ENCODE measurements around the gene G6PC3. TPM values are rescaled to one million over a fixed set of nuclear protein-coding genes. Genes with fewer than 3 reads are reported as not detected.
"Not testable (repeated sequence)": the region's sequence is repeated elsewhere in the genome, so short reads cannot be mapped to it uniquely, and the experiment has no call there.

G6PC3 gene
- total RNA-seq, 1 experiment from 2014 or later: 99.6 TPM

DNA sequence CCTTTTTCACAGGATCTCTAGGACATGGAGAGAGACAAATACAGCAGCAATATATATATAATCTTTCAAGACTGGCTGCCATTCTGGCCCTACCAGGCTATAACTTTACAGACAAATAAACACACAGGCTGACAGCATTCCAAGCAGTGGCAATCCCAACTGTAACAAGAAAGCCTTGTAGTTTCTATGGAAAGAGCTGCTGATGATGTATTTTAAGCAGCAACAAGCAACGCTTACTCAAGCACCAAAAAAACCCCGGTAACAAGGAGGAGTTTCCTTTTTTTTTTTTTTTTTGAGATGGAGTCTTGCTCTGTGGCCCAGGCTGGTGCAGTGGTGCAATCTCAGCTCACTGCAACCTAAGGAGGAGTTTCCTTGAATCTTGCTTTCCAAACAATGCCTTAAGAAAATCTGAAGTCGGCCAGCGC lies 27.3 kb upstream of the G6PC3 start:
- Mint-ChIP-seq H3K4me3 (ENCODE audit: low read depth, unreplicated experiment) (no peak overlapping the region), H3K4me1 (ENCODE audit: low read depth, unreplicated experiment) (peaks cover 11% of the 10 kb centered on the region), H3K27ac (ENCODE audit: unreplicated experiment) (no peak overlapping the region), H3K27me3 (ENCODE audit: unreplicated experiment) (no peaks in the 10 kb centered on the region), H3K9me3 (ENCODE audit: low read depth, unreplicated experiment) (no peaks in the 10 kb centered on the region), H3K36me3 (ENCODE audit: insufficient read depth, unreplicated experiment) (peaks cover 68% of the 10 kb centered on the region)
- BruUV-seq (replicated peaks): no TSS peak
- TF ChIP-seq, protein P1, sequence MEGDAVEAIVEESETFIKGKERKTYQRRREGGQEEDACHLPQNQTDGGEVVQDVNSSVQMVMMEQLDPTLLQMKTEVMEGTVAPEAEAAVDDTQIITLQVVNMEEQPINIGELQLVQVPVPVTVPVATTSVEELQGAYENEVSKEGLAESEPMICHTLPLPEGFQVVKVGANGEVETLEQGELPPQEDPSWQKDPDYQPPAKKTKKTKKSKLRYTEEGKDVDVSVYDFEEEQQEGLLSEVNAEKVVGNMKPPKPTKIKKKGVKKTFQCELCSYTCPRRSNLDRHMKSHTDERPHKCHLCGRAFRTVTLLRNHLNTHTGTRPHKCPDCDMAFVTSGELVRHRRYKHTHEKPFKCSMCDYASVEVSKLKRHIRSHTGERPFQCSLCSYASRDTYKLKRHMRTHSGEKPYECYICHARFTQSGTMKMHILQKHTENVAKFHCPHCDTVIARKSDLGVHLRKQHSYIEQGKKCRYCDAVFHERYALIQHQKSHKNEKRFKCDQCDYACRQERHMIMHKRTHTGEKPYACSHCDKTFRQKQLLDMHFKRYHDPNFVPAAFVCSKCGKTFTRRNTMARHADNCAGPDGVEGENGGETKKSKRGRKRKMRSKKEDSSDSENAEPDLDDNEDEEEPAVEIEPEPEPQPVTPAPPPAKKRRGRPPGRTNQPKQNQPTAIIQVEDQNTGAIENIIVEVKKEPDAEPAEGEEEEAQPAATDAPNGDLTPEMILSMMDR (IDR thresholded peaks at IDR 0.05; ENCODE audit: unreplicated experiment): no peak
- DNase-seq: no peak
- CTCF ChIA-PET: interaction anchor here (1.1 to 2.3 kb wide), 2 partner anchors 80 to 99 kb away, joined by 4 to 24 read pairs; partner anchors contain the start of gene HDAC5
- intact Hi-C loops (cut with micrococcal nuclease; ENCODE audit: unreplicated experiment): no loop called here

DNA sequence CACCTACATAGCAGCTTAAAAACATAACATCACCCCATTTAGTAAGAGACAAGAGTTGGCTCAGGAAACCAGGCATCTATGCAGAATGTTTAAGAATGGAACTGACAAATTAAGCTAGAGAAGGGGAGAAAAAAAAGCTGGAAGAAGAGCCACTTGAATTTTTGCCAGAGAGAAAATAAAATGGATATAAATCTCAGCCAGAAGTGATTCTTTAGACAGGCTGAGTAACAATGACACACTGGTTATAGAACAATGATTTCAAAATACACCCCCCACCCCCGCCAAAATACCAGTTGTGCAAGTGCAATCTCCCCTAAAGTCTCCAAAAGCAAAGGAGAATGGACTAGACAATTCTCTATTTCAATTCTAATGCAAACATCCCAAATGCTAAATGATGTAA lies 26.5 kb upstream of the G6PC3 start:
- DNase-seq: no peak
- Mint-ChIP-seq H3K36me3 (ENCODE audit: insufficient read depth, unreplicated experiment) (peaks cover 67% of the 10 kb centered on the region), H3K27ac (ENCODE audit: unreplicated experiment) (no peak overlapping the region), H3K4me3 (ENCODE audit: low read depth, unreplicated experiment) (no peak overlapping the region), H3K4me1 (ENCODE audit: low read depth, unreplicated experiment) (peaks cover 11% of the 10 kb centered on the region), H3K9me3 (ENCODE audit: low read depth, unreplicated experiment) (no peaks in the 10 kb centered on the region), H3K27me3 (ENCODE audit: unreplicated experiment) (no peaks in the 10 kb centered on the region)
- BruUV-seq (replicated peaks): no TSS peak
- TF ChIP-seq, protein P1 (IDR thresholded peaks at IDR 0.05; ENCODE audit: unreplicated experiment): no peak
- CTCF ChIA-PET: interaction anchor here (0.6 to 0.9 kb wide), 2 partner anchors 84 to 124 kb away, joined by 3 read pairs; no protein-coding TSS in a partner anchor
- intact Hi-C loops (cut with micrococcal nuclease; ENCODE audit: unreplicated experiment): no loop called here

- CTCF ChIA-PET: no interaction called here
- no peak overlapping the region for H3K4me3 Mint-ChIP-seq (ENCODE audit: low read depth, unreplicated experiment)
Measured at GRCh38 chr17:44045486-44045885, 25.0 kb upstream of the G6PC3 start.

DNA sequence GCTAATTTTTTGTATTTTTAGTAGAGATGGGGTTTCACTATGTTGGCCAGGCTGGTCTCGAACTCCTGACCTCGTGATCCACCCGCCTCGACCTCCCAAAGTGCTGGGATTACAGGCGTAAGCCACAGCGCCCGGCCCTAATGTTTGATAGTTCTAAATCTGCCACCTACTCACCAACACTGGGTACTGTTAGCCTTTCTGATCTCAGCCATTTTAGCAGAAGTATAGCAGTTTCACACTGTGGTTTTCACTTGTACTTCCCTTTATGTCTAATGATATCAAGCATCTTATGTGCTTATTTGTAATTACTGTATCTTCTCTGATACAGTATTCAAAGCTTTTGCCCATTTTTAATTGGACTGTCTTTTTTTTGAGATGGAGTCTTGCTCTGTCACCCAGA lies 23.6 kb upstream of the G6PC3 start:
- CTCF ChIA-PET: interaction anchor here (0.6 kb wide), 1 partner anchor 17 kb away, joined by 3 read pairs; no protein-coding TSS in a partner anchor
- H3K27ac Mint-ChIP-seq (ENCODE audit: unreplicated experiment); H3K27me3 Mint-ChIP-seq (ENCODE audit: unreplicated experiment); H3K4me1 Mint-ChIP-seq (ENCODE audit: low read depth, unreplicated experiment); DNase-seq; intact Hi-C loops (cut with micrococcal nuclease; ENCODE audit: unreplicated experiment); H3K9me3 Mint-ChIP-seq (ENCODE audit: low read depth, unreplicated experiment); H3K4me3 Mint-ChIP-seq (ENCODE audit: low read depth, unreplicated experiment); BruUV-seq (replicated peaks): not testable (repeated sequence)
- peaks cover 74% of the 10 kb centered on the region for H3K36me3 Mint-ChIP-seq (ENCODE audit: insufficient read depth, unreplicated experiment)

More at GRCh38 chr17:44045486-44045885, 25.0 kb upstream of the G6PC3 start:
- no peaks in the 10 kb centered on the region for H3K9me3 Mint-ChIP-seq (ENCODE audit: low read depth, unreplicated experiment)
- no peaks in the 10 kb centered on the region for H3K27me3 Mint-ChIP-seq (ENCODE audit: unreplicated experiment)
- no peak overlapping the region for H3K27ac Mint-ChIP-seq (ENCODE audit: unreplicated experiment)
- peaks cover 11% of the 10 kb centered on the region for H3K4me1 Mint-ChIP-seq (ENCODE audit: low read depth, unreplicated experiment)
- no TSS peak for BruUV-seq (replicated peaks)
- H3K36me3 Mint-ChIP-seq (ENCODE audit: insufficient read depth, unreplicated experiment): peaks cover 70% of the 10 kb centered on the region
- TF ChIP-seq, protein P1 (IDR thresholded peaks at IDR 0.05; ENCODE audit: unreplicated experiment): no peak
- no peak for DNase-seq
- intact Hi-C loops (cut with micrococcal nuclease; ENCODE audit: unreplicated experiment): no loop called here

GRCh38 chr17:44049294-44050060 lies 21.1 kb upstream of the G6PC3 start:
- intact Hi-C loops (cut with micrococcal nuclease; ENCODE audit: unreplicated experiment): no loop called here
- H3K4me1 Mint-ChIP-seq (ENCODE audit: low read depth, unreplicated experiment): peaks cover 9% of the 10 kb centered on the region
- no peak for DNase-seq
- peaks cover 83% of the 10 kb centered on the region for H3K36me3 Mint-ChIP-seq (ENCODE audit: insufficient read depth, unreplicated experiment)
- CTCF ChIA-PET: no interaction called here
- TF ChIP-seq, protein P1 (IDR thresholded peaks at IDR 0.05; ENCODE audit: unreplicated experiment): no peak
- H3K9me3 Mint-ChIP-seq (ENCODE audit: low read depth, unreplicated experiment): no peaks in the 10 kb centered on the region
- no peak overlapping the region for H3K4me3 Mint-ChIP-seq (ENCODE audit: low read depth, unreplicated experiment)
- no peak overlapping the region for H3K27ac Mint-ChIP-seq (ENCODE audit: unreplicated experiment)
- H3K27me3 Mint-ChIP-seq (ENCODE audit: unreplicated experiment): no peaks in the 10 kb centered on the region
- no TSS peak for BruUV-seq (replicated peaks)

Data from Calu3 (cell line).